ENCODE results near the gene CKAP2L. TPM values are rescaled to one million over a fixed set of nuclear protein-coding genes. Genes with fewer than 3 reads are reported as not detected.

Gene CKAP2L
- total and polyA plus RNA-seq, 10 of the 15 experiments (the other 5 are each of a cell fraction or from before 2014, with no cell fraction given), result 10.5 to 37.4 (median 20.2) TPM

- Histone ChIP-seq H3K9me3 (replicated peaks; ENCODE audit: control insufficient read depth, insufficient read depth, low read length) (no peaks in the 10 kb centered on the region), H3K4me3 (no peak overlapping the region), H2AFZ (ENCODE audit: control insufficient read depth, low read depth, low read length) (no peak overlapping the region), H3K27ac (ENCODE audit: control insufficient read depth, insufficient read depth) (no peak overlapping the region), H3K36me3 (ENCODE audit: control insufficient read depth in 2 of 2, insufficient read depth in 2 of 2, low read length in 1 of 2) (no peaks in the 10 kb centered on the region), H3K27me3 (replicated peaks in 1 of 2; ENCODE audit: control insufficient read depth in 2 of 2, insufficient read depth in 2 of 2, low read length in 1 of 2) (no peaks in the 10 kb centered on the region), H3K79me2 (ENCODE audit: control insufficient read depth, insufficient read depth, low read length) (no peaks in the 10 kb centered on the region), H4K20me1 (ENCODE audit: control insufficient read depth, insufficient read depth) (no peaks in the 10 kb centered on the region), H3K4me1 (ENCODE audit: control insufficient read depth, insufficient read depth, low read length) (peaks cover 19% of the 10 kb centered on the region), H3K9ac (ENCODE audit: control insufficient read depth, insufficient read depth, low read length) (no peak overlapping the region), H3K4me2 (ENCODE audit: control insufficient read depth, insufficient read depth) (no peak overlapping the region)
- ATAC-seq, result no peak
- no peak for FAIRE-seq
- TF ChIP-seq BACH1 (IDR thresholded peaks at IDR 0.05; ENCODE audit: borderline replicate concordance) (no peak), MTA3 (IDR thresholded peaks at IDR 0.05; ENCODE audit: borderline replicate concordance, low read length) (no peak), ZNF207 (IDR thresholded peaks at IDR 0.05; ENCODE audit: borderline replicate concordance) (no peak), ZNF217 (IDR thresholded peaks at IDR 0.05) (no peak), TAF1 (IDR thresholded peaks at IDR 0.05; ENCODE audit: borderline replicate concordance, low read depth, low read length) (no peak), ETV6 (conservative IDR thresholded peaks at IDR 0.05 in 1 of 2, IDR thresholded peaks at IDR 0.05 in 1 of 2; ENCODE audit: borderline replicate concordance in 1 of 2, low read depth in 1 of 2) (no peak), YBX1 (IDR thresholded peaks at IDR 0.05) (no peak), JUND (IDR thresholded peaks at IDR 0.05; ENCODE audit: low read depth, low read length) (no peak), PAX5 (IDR thresholded peaks at IDR 0.05; ENCODE audit: borderline replicate concordance, low read depth, low read length) (no peak), MTA2 (IDR thresholded peaks at IDR 0.05; ENCODE audit: low read depth) (no peak), ZNF274 (IDR thresholded peaks at IDR 0.05; ENCODE audit: insufficient read depth, insufficient read length) (no peak), NBN (IDR thresholded peaks at IDR 0.05) (no peak), MLLT1 (IDR thresholded peaks at IDR 0.05) (no peak), FOXM1 (IDR thresholded peaks at IDR 0.05; ENCODE audit: low read depth, low read length) (no peak), TCF7 (IDR thresholded peaks at IDR 0.05; ENCODE audit: borderline replicate concordance) (no peak), RUNX3 (IDR thresholded peaks at IDR 0.05; ENCODE audit: low read length) (no peak), MYC (IDR thresholded peaks at IDR 0.05; ENCODE audit: insufficient read depth, insufficient read length, insufficient replicate concordance, low read length, severe bottlenecking) (no peak), ATF7 (IDR thresholded peaks at IDR 0.05; ENCODE audit: low read depth) (no peak)
- in situ Hi-C loops (cut with MboI), result no loop called here
- DNase-seq (ENCODE audit: low read depth, low spot score), result no peak
- 95% methylated on average over 4 of the region's 4 CpGs for WGBS (ENCODE audit: insufficient coverage, insufficient replicate concordance, low lambda C conversion rate, missing lambda C conversion rate)
- ChIA-PET RAD21 (ENCODE audit: unreplicated experiment) (interaction anchor here (0.7 to 4.6 kb wide), 4 partner anchors 11 to 51 kb away, joined by 3 to 22 read pairs (median 5); no protein-coding TSS in a partner anchor), SMC1A (ENCODE audit: uncharacterized antibody, unreplicated experiment) (interaction anchor here (0.6 to 3.7 kb wide), 10 partner anchors 9 to 251 kb away, joined by 3 to 33 read pairs (median 3); partner anchors contain the start of genes IL1A and IL1B), POLR2A (interaction anchor here (0.6 to 2.3 kb wide), 7 partner anchors 11 to 38 kb away, joined by 3 to 6 read pairs (median 4); no protein-coding TSS in a partner anchor), CTCF (interaction anchor here (0.6 to 1.3 kb wide), 5 partner anchors 9 to 84 kb away, joined by 3 to 4 read pairs (median 3); no protein-coding TSS in a partner anchor)
- no TSS peak for BruUV-seq (replicated peaks)
- intact Hi-C loops (cut with micrococcal nuclease; ENCODE audit: unreplicated experiment), result no loop called here
Observed at GRCh38 chr2:112800881-112801583, 36.6 kb upstream of the CKAP2L start.
